Panc1 (cell line): ENCODE data around the gene PIK3R5. TPM values are rescaled to one million over a fixed set of nuclear protein-coding genes. Genes with fewer than 3 reads are reported as not detected.

ENCODE experiments used
- ATAC-seq: fragments of 200-7000 bp; cut with Tn5 transposase; 2 replicates; pipeline ENCODE4 v1.9.1; 2020; ENCODE audit warnings: mild to moderate bottlenecking, moderate library complexity
- BruUV-seq: library from RNA; stranded (reverse); fragments of 400-500 nt; replicated peaks from 2 replicates; lab custom pipeline; 2021; lab: Mats Ljungman, UMichigan
- CTCF ChIA-PET: fragments of 300-600 bp; sonication (Branson Sonifier 250); formaldehyde crosslinking; loops from one replicate; lab custom pipeline; 2022; ENCODE audit warnings: antibody characterized with exemption; lab: Charles Lee
- POLR2A ChIA-PET: fragments of 300-600 bp; sonication (Branson Sonifier 250); formaldehyde crosslinking; loops from one replicate; lab custom pipeline; 2022; ENCODE audit warnings: antibody characterized with exemption; lab: Charles Lee
- DNase-seq: peaks from one replicate; pipeline ENCODE4 v3.0.0-alpha.2; 2010; ENCODE audit warnings: low read depth, low spot score
- H3K27ac ChIP-seq: 2 replicates; pipeline ENCODE4 v1.5.1; 2011; ENCODE audit warnings: mild to moderate bottlenecking, low read length, inconsistent platforms
- H3K27me3 ChIP-seq: fragments of 200-500 bp; sonication (Bioruptor generic); 2 replicates; pipeline ENCODE4 v1.6.0; 2014; ENCODE audit warnings: low read length, inconsistent platforms; ENCODE audit not compliant: control insufficient read depth, insufficient read depth
- H3K36me3 ChIP-seq: fragments of 200-500 bp; sonication (Bioruptor generic); 2 replicates; pipeline ENCODE4 v1.5.1; 2014; ENCODE audit warnings: inconsistent platforms, mild to moderate bottlenecking, low read length, moderate library complexity; ENCODE audit not compliant: control insufficient read depth, insufficient read depth
- H3K4me1 ChIP-seq: 2 replicates; pipeline ENCODE4 v1.5.1; 2011; ENCODE audit warnings: inconsistent platforms, mild to moderate bottlenecking, low read length, moderate library complexity; ENCODE audit not compliant: control insufficient read depth, insufficient read depth
- H3K4me3 ChIP-seq, 2 experiments: 2 replicates each; pipeline ENCODE4 v1.5.1; 2011 to 2012; ENCODE audit warnings: low read depth in 2 of 2, low read length in 2 of 2, mild to moderate bottlenecking in 2 of 2, inconsistent platforms in 1 of 2, moderate library complexity in 1 of 2
- H3K9me3 ChIP-seq: fragments of 200-500 bp; sonication (Bioruptor generic); 2 replicates; pipeline ENCODE4 v1.5.1; 2014; ENCODE audit warnings: low read depth, mild to moderate bottlenecking, inconsistent platforms, low read length, moderate library complexity; ENCODE audit not compliant: control insufficient read depth, insufficient read depth
- POLR2AphosphoS5 ChIP-seq: IDR thresholded peaks from 2 replicates; pipeline ENCODE4 v1.6.1; 2012; ENCODE audit warnings: mild to moderate bottlenecking, low read depth, low read length, moderate library complexity
- SIN3A ChIP-seq: IDR thresholded peaks from 2 replicates; pipeline ENCODE4 v1.6.1; 2012; ENCODE audit warnings: low read depth, mild to moderate bottlenecking, low read length, moderate library complexity, borderline replicate concordance; ENCODE audit not compliant: insufficient read depth
- TCF7L2 ChIP-seq: IDR thresholded peaks from 2 replicates; pipeline ENCODE4 v1.6.1; 2011; ENCODE audit warnings: mild to moderate bottlenecking, low read depth, low read length, inconsistent platforms
- in situ Hi-C: cut with HindIII; loops from 2 replicates; pipeline ENCODE4 v1.10.0; 2016; ENCODE audit warnings: low sequenced_read_pairs, low pct_unique_long_range_greater_than_20kb
- intact Hi-C: fragments of 100-400 bp; cut with micrococcal nuclease; formaldehyde crosslinking; loops from one replicate; pipeline ENCODE4 v1.10.0; 2022; ENCODE audit not compliant: unreplicated experiment
- total RNA-seq: library from RNA; stranded (reverse); gene quantifications from one replicate; pipeline ENCODE4 v1.2.1, GENCODE V29; 2021; ENCODE audit not compliant: unreplicated experiment
- TF ChIP-seq, protein P1 (sequence below): fragments of 450-650 bp; IDR thresholded peaks from 2 replicates; pipeline ENCODE4 v1.5.1; 2017; ENCODE audit warnings: mild to moderate bottlenecking
- TF ChIP-seq, protein P2 (sequence below), 2 experiments: IDR thresholded peaks; 2 replicates each; pipeline ENCODE4 v1.6.1; 2011 to 2012; ENCODE audit warnings: low read depth in 2 of 2, control low read depth in 1 of 2, low read length in 1 of 2, mild to moderate bottlenecking in 1 of 2, moderate library complexity in 1 of 2; ENCODE audit not compliant: insufficient read depth in 1 of 2

The PIK3R5 gene
- total RNA-seq, 1 experiment from 2014 or later, result 0.15 TPM

DNA sequence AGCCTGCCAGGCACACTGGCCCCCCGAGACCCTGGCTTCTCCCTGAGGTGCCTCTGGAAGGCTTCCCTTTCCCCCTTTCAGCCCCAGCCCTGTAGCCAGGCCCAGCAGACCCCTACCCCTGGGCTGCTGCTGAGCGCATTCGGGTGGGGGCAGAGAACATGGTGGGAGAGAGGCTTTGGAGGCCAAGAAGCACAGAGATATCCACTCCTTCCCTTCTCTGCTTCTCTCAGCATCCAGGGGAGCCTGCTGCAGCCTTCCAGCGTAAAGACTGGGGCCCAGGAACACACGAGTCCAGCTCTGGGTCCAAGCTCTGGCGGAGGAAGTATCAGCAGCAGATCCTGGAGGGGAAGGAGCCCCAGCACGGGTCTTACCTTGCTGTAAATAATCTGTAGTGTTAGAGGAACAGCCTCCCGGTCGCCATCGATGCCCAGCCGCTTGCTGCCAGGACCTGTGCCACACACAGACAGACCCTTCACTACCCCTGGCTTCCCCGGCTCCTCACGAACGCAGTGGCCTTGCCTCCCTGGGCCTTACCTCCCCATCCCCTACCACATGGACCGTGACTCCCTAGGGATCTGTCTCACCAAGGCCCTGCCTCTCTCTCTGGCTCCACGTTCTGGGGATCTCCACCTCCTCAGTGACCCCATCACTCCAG lies 81.0 kb downstream of the PIK3R5 start:
- ATAC-seq, result no peak
- in situ Hi-C loops (no loop called here), intact Hi-C loops (no loop called here)
- Histone ChIP-seq H3K36me3 (no peaks in the 10 kb centered on the region), H3K27me3 (no peaks in the 10 kb centered on the region), H3K9me3 (no peaks in the 10 kb centered on the region), H3K27ac (no peak overlapping the region), H3K4me3 (no peak overlapping the region), H3K4me1 (no peaks in the 10 kb centered on the region)
- TF ChIP-seq, protein P1, sequence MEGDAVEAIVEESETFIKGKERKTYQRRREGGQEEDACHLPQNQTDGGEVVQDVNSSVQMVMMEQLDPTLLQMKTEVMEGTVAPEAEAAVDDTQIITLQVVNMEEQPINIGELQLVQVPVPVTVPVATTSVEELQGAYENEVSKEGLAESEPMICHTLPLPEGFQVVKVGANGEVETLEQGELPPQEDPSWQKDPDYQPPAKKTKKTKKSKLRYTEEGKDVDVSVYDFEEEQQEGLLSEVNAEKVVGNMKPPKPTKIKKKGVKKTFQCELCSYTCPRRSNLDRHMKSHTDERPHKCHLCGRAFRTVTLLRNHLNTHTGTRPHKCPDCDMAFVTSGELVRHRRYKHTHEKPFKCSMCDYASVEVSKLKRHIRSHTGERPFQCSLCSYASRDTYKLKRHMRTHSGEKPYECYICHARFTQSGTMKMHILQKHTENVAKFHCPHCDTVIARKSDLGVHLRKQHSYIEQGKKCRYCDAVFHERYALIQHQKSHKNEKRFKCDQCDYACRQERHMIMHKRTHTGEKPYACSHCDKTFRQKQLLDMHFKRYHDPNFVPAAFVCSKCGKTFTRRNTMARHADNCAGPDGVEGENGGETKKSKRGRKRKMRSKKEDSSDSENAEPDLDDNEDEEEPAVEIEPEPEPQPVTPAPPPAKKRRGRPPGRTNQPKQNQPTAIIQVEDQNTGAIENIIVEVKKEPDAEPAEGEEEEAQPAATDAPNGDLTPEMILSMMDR, result no peak
- TF ChIP-seq POLR2AphosphoS5 (no peak), SIN3A (no peak), TCF7L2 (no peak)
- TF ChIP-seq, protein P2, sequence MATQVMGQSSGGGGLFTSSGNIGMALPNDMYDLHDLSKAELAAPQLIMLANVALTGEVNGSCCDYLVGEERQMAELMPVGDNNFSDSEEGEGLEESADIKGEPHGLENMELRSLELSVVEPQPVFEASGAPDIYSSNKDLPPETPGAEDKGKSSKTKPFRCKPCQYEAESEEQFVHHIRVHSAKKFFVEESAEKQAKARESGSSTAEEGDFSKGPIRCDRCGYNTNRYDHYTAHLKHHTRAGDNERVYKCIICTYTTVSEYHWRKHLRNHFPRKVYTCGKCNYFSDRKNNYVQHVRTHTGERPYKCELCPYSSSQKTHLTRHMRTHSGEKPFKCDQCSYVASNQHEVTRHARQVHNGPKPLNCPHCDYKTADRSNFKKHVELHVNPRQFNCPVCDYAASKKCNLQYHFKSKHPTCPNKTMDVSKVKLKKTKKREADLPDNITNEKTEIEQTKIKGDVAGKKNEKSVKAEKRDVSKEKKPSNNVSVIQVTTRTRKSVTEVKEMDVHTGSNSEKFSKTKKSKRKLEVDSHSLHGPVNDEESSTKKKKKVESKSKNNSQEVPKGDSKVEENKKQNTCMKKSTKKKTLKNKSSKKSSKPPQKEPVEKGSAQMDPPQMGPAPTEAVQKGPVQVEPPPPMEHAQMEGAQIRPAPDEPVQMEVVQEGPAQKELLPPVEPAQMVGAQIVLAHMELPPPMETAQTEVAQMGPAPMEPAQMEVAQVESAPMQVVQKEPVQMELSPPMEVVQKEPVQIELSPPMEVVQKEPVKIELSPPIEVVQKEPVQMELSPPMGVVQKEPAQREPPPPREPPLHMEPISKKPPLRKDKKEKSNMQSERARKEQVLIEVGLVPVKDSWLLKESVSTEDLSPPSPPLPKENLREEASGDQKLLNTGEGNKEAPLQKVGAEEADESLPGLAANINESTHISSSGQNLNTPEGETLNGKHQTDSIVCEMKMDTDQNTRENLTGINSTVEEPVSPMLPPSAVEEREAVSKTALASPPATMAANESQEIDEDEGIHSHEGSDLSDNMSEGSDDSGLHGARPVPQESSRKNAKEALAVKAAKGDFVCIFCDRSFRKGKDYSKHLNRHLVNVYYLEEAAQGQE (IDR thresholded peaks at IDR 0.05; ENCODE audit: insufficient read depth in 1 of 2, low read depth in 2 of 2, low read length in 1 of 2), result no peak
- POLR2A ChIA-PET, result no interaction called here
- no peak for DNase-seq
- BruUV-seq, result no TSS peak
- CTCF ChIA-PET, result no interaction called here

DNA sequence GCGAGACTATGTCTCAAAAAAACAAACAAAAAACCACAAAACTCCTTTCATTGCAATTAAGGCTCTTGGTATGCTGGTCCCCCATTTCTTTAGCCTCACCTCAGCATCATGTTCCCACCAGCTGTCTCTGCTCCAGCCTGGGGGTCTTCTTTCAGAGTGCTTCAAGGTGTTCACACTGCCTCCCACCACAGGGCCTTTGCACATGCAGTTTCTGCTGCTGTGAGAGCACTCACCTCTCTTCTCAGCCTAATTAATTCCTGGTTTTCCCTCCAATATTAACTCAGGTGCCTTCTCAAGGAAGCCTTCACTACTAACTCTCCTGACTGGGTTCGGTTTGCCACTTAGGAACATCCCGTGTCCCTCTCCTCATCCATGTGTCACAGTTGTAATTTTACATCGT lies 82.2 kb downstream of the PIK3R5 start:
- H3K27ac ChIP-seq, result no peak overlapping the region
- ATAC-seq (no peak), DNase-seq (no peak)
- in situ Hi-C loops, result no loop called here
- no TSS peak for BruUV-seq
- no peaks in the 10 kb centered on the region; the same call in 1 of the 2 replicates for H3K27me3 ChIP-seq
- TF ChIP-seq, protein P2 (IDR thresholded peaks at IDR 0.05; ENCODE audit: insufficient read depth in 1 of 2, low read depth in 2 of 2, low read length in 1 of 2), result no peak
- TF ChIP-seq SIN3A (no peak), TCF7L2 (no peak)
- TF ChIP-seq, protein P1, result no peak
- no peaks in the 10 kb centered on the region for H3K36me3 ChIP-seq
- no peaks in the 10 kb centered on the region for H3K4me1 ChIP-seq
- ChIA-PET POLR2A (no interaction called here), CTCF (no interaction called here)
- no peaks in the 10 kb centered on the region for H3K9me3 ChIP-seq
- intact Hi-C loops, result no loop called here
- no peak overlapping the region for H3K4me3 ChIP-seq
